ENCODE measurements around the gene IMMP2L. TPM values are rescaled to one million over a fixed set of nuclear protein-coding genes. Genes with fewer than 3 reads are reported as not detected.

The IMMP2L gene
- polyA plus RNA-seq, 1 experiment = 5.8 TPM

- DNase-seq (ENCODE audit: low read depth) = no peak
- H3K4me3 ChIP-seq (ENCODE audit: low read depth, low read length) = no peak overlapping the region
- TF ChIP-seq CTCF (IDR thresholded peaks at IDR 0.05; ENCODE audit: insufficient read depth, low read depth, low read length) = no peak
- H3K27me3 ChIP-seq (ENCODE audit: control insufficient read depth, insufficient read depth, low read length) = no peaks in the 10 kb centered on the region
- ChIA-PET CTCF (no interaction called here), POLR2A (no interaction called here)
- H3K36me3 ChIP-seq (ENCODE audit: control insufficient read depth, insufficient read depth, low read length) = no peaks in the 10 kb centered on the region
These were observed 190.9 kb downstream of the IMMP2L start for GRCh38 chr7:111371437-111371836.

- no peak for TF ChIP-seq CTCF (IDR thresholded peaks at IDR 0.05; ENCODE audit: insufficient read depth, low read depth, low read length)
- CTCF ChIA-PET = no interaction called here
- POLR2A ChIA-PET = no interaction called here
- no peaks in the 10 kb centered on the region for H3K36me3 ChIP-seq (ENCODE audit: control insufficient read depth, insufficient read depth, low read length)
- no peak for DNase-seq (ENCODE audit: low read depth)
- H3K4me3 ChIP-seq (ENCODE audit: low read depth, low read length) = no peak overlapping the region
- no peaks in the 10 kb centered on the region for H3K27me3 ChIP-seq (ENCODE audit: control insufficient read depth, insufficient read depth, low read length)
These were observed 192.3 kb downstream of the IMMP2L start for GRCh38 chr7:111370002-111370401.

GRCh38 chr7:111368381-111369065, 193.8 kb downstream of the IMMP2L start:
- no peaks in the 10 kb centered on the region for H3K36me3 ChIP-seq (ENCODE audit: control insufficient read depth, insufficient read depth, low read length)
- no peak overlapping the region for H3K4me3 ChIP-seq (ENCODE audit: low read depth, low read length)
- POLR2A ChIA-PET = no interaction called here
- TF ChIP-seq CTCF (IDR thresholded peaks at IDR 0.05; ENCODE audit: insufficient read depth, low read depth, low read length) = no peak
- CTCF ChIA-PET = interaction anchor here (1.4 kb wide), 1 partner anchor 15 kb away, joined by 3 read pairs; no protein-coding TSS in a partner anchor
- no peaks in the 10 kb centered on the region for H3K27me3 ChIP-seq (ENCODE audit: control insufficient read depth, insufficient read depth, low read length)
- no peak for DNase-seq (ENCODE audit: low read depth)

- DNase-seq (ENCODE audit: low read depth) = no peak
- POLR2A ChIA-PET = no interaction called here
- Histone ChIP-seq H3K27me3 (ENCODE audit: control insufficient read depth, insufficient read depth, low read length) (no peaks in the 10 kb centered on the region), H3K36me3 (ENCODE audit: control insufficient read depth, insufficient read depth, low read length) (no peaks in the 10 kb centered on the region), H3K4me3 (ENCODE audit: low read depth, low read length) (no peak overlapping the region)
- no peak for TF ChIP-seq CTCF (IDR thresholded peaks at IDR 0.05; ENCODE audit: insufficient read depth, low read depth, low read length)
- CTCF ChIA-PET = no interaction called here
These were observed 197.9 kb downstream of the IMMP2L start for GRCh38 chr7:111364413-111364812.

GRCh38 chr7:111363099-111363498, 199.2 kb downstream of the IMMP2L start:
- ChIA-PET POLR2A (no interaction called here), CTCF (interaction anchor here (1.0 to 1.3 kb wide), 2 partner anchors 11 to 121 kb away, joined by 3 to 5 read pairs; no protein-coding TSS in a partner anchor)
- Histone ChIP-seq H3K27me3 (ENCODE audit: control insufficient read depth, insufficient read depth, low read length) (no peaks in the 10 kb centered on the region), H3K4me3 (ENCODE audit: low read depth, low read length) (no peak overlapping the region), H3K36me3 (ENCODE audit: control insufficient read depth, insufficient read depth, low read length) (no peaks in the 10 kb centered on the region)
- DNase-seq (ENCODE audit: low read depth) = peak; percentile 18
- no peak for TF ChIP-seq CTCF (IDR thresholded peaks at IDR 0.05; ENCODE audit: insufficient read depth, low read depth, low read length)
